Ascending aorta (tissue), 2 donors: ENCODE measurements around the gene TMEM163. TPM values are rescaled to one million over a fixed set of nuclear protein-coding genes. Genes with fewer than 3 reads are reported as not detected.
"Not testable (repeated sequence)": the region's sequence is repeated elsewhere in the genome, so short reads cannot be mapped to it uniquely, and the experiment has no call there.

Experiments used
- DNase-seq, 2 donors: peaks; one replicate each; pipeline ENCODE4 v3.0.0-alpha.2; 2019; ENCODE audit warnings: low spot score in 2 of 2
- H3K27ac ChIP-seq, 2 donors: fragments of 200-600 bp; sonication (generic); one replicate each; pipeline ENCODE4 v1.5.1; 2016 to 2017; ENCODE audit warnings: mild to moderate bottlenecking in 1 of 2
- H3K27me3 ChIP-seq: fragments of 200-600 bp; sonication (generic); one replicate; pipeline ENCODE4 v1.5.1; 2017
- H3K36me3 ChIP-seq, 2 donors: fragments of 200-600 bp; sonication (generic); one replicate each; pipeline ENCODE4 v1.5.1; 2016
- H3K4me1 ChIP-seq, 2 donors: fragments of 200-600 bp; sonication (generic); one replicate each; pipeline ENCODE4 v1.5.1; 2016 to 2017; ENCODE audit warnings: mild to moderate bottlenecking in 1 of 2
- H3K4me3 ChIP-seq, 2 donors: fragments of 200-600 bp; sonication (generic); one replicate each; pipeline ENCODE4 v1.5.1; 2016 to 2017; ENCODE audit warnings: mild to moderate bottlenecking in 1 of 2
- H3K9me3 ChIP-seq, 2 donors: fragments of 200-600 bp; sonication (generic); one replicate each; pipeline ENCODE4 v1.5.1; 2016
- intact Hi-C: fragments of 100-400 bp; cut with DNase I; formaldehyde crosslinking; loops from one replicate; pipeline ENCODE4 v1.15.1; 2023
- total RNA-seq: library from RNA; depleted of rRNA; stranded (reverse); fragments of >200 nt; gene quantifications from one replicate; pipeline ENCODE4 v1.1.0, GENCODE V29; 2016
- TF ChIP-seq, protein P1 (sequence below), 3 experiments: fragments of 200-600 bp in 2 of 3; fragments of 450-650 bp in 1 of 3; sonication (generic) in 2 of 3; IDR thresholded peaks; one replicate each; pipeline ENCODE4 v1.5.1; 2016 to 2019; ENCODE audit warnings: antibody characterized with exemption in 3 of 3, mild to moderate bottlenecking in 1 of 3, moderate library complexity in 1 of 3

TMEM163 gene
- total RNA-seq, 1 donor from 2014 or later, result not detected

- TF ChIP-seq, protein P1, sequence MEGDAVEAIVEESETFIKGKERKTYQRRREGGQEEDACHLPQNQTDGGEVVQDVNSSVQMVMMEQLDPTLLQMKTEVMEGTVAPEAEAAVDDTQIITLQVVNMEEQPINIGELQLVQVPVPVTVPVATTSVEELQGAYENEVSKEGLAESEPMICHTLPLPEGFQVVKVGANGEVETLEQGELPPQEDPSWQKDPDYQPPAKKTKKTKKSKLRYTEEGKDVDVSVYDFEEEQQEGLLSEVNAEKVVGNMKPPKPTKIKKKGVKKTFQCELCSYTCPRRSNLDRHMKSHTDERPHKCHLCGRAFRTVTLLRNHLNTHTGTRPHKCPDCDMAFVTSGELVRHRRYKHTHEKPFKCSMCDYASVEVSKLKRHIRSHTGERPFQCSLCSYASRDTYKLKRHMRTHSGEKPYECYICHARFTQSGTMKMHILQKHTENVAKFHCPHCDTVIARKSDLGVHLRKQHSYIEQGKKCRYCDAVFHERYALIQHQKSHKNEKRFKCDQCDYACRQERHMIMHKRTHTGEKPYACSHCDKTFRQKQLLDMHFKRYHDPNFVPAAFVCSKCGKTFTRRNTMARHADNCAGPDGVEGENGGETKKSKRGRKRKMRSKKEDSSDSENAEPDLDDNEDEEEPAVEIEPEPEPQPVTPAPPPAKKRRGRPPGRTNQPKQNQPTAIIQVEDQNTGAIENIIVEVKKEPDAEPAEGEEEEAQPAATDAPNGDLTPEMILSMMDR (IDR thresholded peaks at IDR 0.05), result no peak
- Histone ChIP-seq H3K4me1 (no peaks in the 10 kb centered on the region), H3K27me3 (no peaks in the 10 kb centered on the region), H3K9me3 (no peaks in the 10 kb centered on the region), H3K36me3 (no peaks in the 10 kb centered on the region), H3K27ac (no peak overlapping the region), H3K4me3 (no peak overlapping the region)
- no peak for DNase-seq
- intact Hi-C loops, result no loop called here
Observed at GRCh38 chr2:134728163-134728562, 9.4 kb upstream of the TMEM163 start.

DNA sequence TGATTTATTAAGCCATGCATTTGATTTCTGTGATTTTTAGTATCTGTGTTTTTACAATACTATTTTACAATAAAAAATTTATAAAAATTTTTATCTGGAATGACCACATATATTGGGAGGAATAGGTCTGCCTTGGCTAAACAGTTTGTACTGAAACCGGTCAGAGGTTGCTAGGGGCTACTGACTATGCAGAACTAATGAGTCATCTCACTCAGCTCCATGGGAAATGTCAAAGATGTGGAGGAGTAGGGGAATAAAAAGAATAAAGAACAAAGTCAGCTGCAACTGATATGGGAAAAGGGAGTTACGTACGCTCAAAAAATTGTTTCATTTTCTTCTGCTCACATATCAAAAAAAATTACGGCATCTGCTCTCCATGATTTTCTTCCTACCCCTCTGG, 8.6 kb upstream of the TMEM163 start:
- H3K4me3 ChIP-seq, result no peak overlapping the region
- no peaks in the 10 kb centered on the region for H3K36me3 ChIP-seq
- no peaks in the 10 kb centered on the region for H3K9me3 ChIP-seq
- no peaks in the 10 kb centered on the region for H3K27me3 ChIP-seq
- TF ChIP-seq, protein P1 (IDR thresholded peaks at IDR 0.05), result no peak
- no peak overlapping the region for H3K27ac ChIP-seq
- intact Hi-C loops, result no loop called here
- DNase-seq, result no peak
- H3K4me1 ChIP-seq, result no peaks in the 10 kb centered on the region

- no peak overlapping the region for H3K27ac ChIP-seq
- intact Hi-C loops, result no loop called here
- no peak for DNase-seq
- TF ChIP-seq, protein P1 (IDR thresholded peaks at IDR 0.05), result no peak
- H3K4me3 ChIP-seq, result no peak overlapping the region
- no peaks in the 10 kb centered on the region for H3K4me1 ChIP-seq
- no peaks in the 10 kb centered on the region for H3K27me3 ChIP-seq
- H3K36me3 ChIP-seq, result no peaks in the 10 kb centered on the region
- no peaks in the 10 kb centered on the region for H3K9me3 ChIP-seq
Observed at GRCh38 chr2:134726645-134727044, 7.8 kb upstream of the TMEM163 start.

- intact Hi-C loops, result no loop called here
- no peak overlapping the region for H3K27ac ChIP-seq
- no peaks in the 10 kb centered on the region for H3K4me1 ChIP-seq
- H3K9me3 ChIP-seq, result no peaks in the 10 kb centered on the region
- no peaks in the 10 kb centered on the region for H3K27me3 ChIP-seq
- no peaks in the 10 kb centered on the region for H3K36me3 ChIP-seq
- no peak for DNase-seq
- H3K4me3 ChIP-seq, result no peak overlapping the region
- TF ChIP-seq, protein P1 (IDR thresholded peaks at IDR 0.05), result no peak
Observed at GRCh38 chr2:134725876-134726275, 7.1 kb upstream of the TMEM163 start.

GRCh38 chr2:134724341-134724740, 5.5 kb upstream of the TMEM163 start:
- no peak overlapping the region for H3K27ac ChIP-seq
- DNase-seq, result no peak
- H3K27me3 ChIP-seq, result no peaks in the 10 kb centered on the region
- no peaks in the 10 kb centered on the region for H3K36me3 ChIP-seq
- intact Hi-C loops, result no loop called here
- H3K4me1 ChIP-seq, result no peaks in the 10 kb centered on the region
- TF ChIP-seq, protein P1 (IDR thresholded peaks at IDR 0.05), result no peak
- H3K9me3 ChIP-seq, result no peaks in the 10 kb centered on the region
- H3K4me3 ChIP-seq, result no peak overlapping the region

GRCh38 chr2:134723742-134724141, 4.9 kb upstream of the TMEM163 start:
- not testable (repeated sequence) for DNase-seq, H3K9me3 ChIP-seq

More at GRCh38 chr2:134723742-134724141, 4.9 kb upstream of the TMEM163 start:
- H3K4me3 ChIP-seq, H3K27ac ChIP-seq, intact Hi-C loops, H3K36me3 ChIP-seq, H3K4me1 ChIP-seq, H3K27me3 ChIP-seq: not testable (repeated sequence)
